A673 (cell line): ENCODE measurements around the gene CDT1. TPM values are rescaled to one million over a fixed set of nuclear protein-coding genes. Genes with fewer than 3 reads are reported as not detected.
A peak's percentile ranks its signal among the peaks of the same experiment; 100 is the strongest.

Experiments
- BruUV-seq: library from RNA; stranded (reverse); fragments of 400-500 nt; replicated peaks from 2 replicates; lab custom pipeline; 2021; lab: Mats Ljungman, UMichigan
- CTCF ChIA-PET: fragments of 300-600 bp; sonication (Branson Sonifier 250); formaldehyde crosslinking; loops from one replicate; lab custom pipeline; 2022; ENCODE audit warnings: antibody characterized with exemption; lab: Charles Lee
- POLR2A ChIA-PET: fragments of 300-600 bp; sonication (Branson Sonifier 250); formaldehyde crosslinking; loops from one replicate; lab custom pipeline; 2022; ENCODE audit warnings: antibody characterized with exemption; ENCODE audit not compliant: low non-redundant PET; lab: Charles Lee
- DNase-seq: peaks from one replicate; pipeline ENCODE4 v3.0.0-alpha.2; 2015; ENCODE audit warnings: low spot score
- H3K27ac ChIP-seq: fragments of 200-600 bp; sonication (generic); 2 replicates; pipeline ENCODE4 v1.5.1; 2016; ENCODE audit warnings: mixed run types, low read depth, mild to moderate bottlenecking, mixed read lengths, antibody characterized with exemption, low read length; ENCODE audit not compliant: poor library complexity, severe bottlenecking
- H3K27me3 ChIP-seq: fragments of 200-600 bp; sonication (generic); replicated peaks from 2 replicates; pipeline ENCODE4 v1.6.1; 2017; ENCODE audit warnings: mixed run types, low read depth, mild to moderate bottlenecking, mixed read lengths, antibody characterized with exemption, low read length; ENCODE audit not compliant: insufficient read depth, poor library complexity
- H3K36me3 ChIP-seq: fragments of 200-600 bp; sonication (generic); 2 replicates; pipeline ENCODE4 v1.6.1; 2016; ENCODE audit warnings: mixed run types, mild to moderate bottlenecking, mixed read lengths, antibody characterized with exemption, low read length; ENCODE audit not compliant: insufficient read depth, poor library complexity, severe bottlenecking
- H3K4me1 ChIP-seq: fragments of 200-600 bp; sonication (generic); 2 replicates; pipeline ENCODE4 v1.6.1; 2017; ENCODE audit warnings: mixed run types, mild to moderate bottlenecking, mixed read lengths, antibody characterized with exemption, low read length; ENCODE audit not compliant: insufficient read depth, poor library complexity, severe bottlenecking
- H3K4me3 ChIP-seq: fragments of 200-600 bp; sonication (generic); 2 replicates; pipeline ENCODE4 v1.5.1; 2016; ENCODE audit warnings: low read depth, mixed run types, mild to moderate bottlenecking, mixed read lengths, low read length; ENCODE audit not compliant: poor library complexity, severe bottlenecking
- H3K9me3 ChIP-seq: fragments of 200-600 bp; sonication (generic); 2 replicates; pipeline ENCODE4 v1.6.1; 2016; ENCODE audit warnings: mixed run types, low read depth, mild to moderate bottlenecking, mixed read lengths, antibody characterized with exemption, low read length; ENCODE audit not compliant: poor library complexity, severe bottlenecking
- EZH2 ChIP-seq: fragments of 200-600 bp; sonication (generic); IDR thresholded peaks from 2 replicates; pipeline ENCODE4 v1.6.1; 2017; ENCODE audit warnings: borderline replicate concordance, low read depth, mild to moderate bottlenecking, mixed read lengths, antibody characterized with exemption, low read length; ENCODE audit not compliant: poor library complexity, severe bottlenecking
- intact Hi-C: fragments of 100-400 bp; cut with micrococcal nuclease; formaldehyde crosslinking; loops from one replicate; pipeline ENCODE4 v1.10.0; 2022; ENCODE audit not compliant: unreplicated experiment
- total RNA-seq: library from RNA; stranded (reverse); gene quantifications from 2 replicates; pipeline ENCODE4 v1.2.3, GENCODE V29; 2021
- TF ChIP-seq, protein P1 (sequence below): fragments of 300-800, 200-600 bp; sonication (generic); conservative IDR thresholded peaks from 2 replicates; pipeline ENCODE4 v1.5.1; 2017; ENCODE audit warnings: low read depth, mild to moderate bottlenecking, antibody characterized with exemption, low read length, moderate library complexity, mixed read lengths

Gene CDT1
- total RNA-seq, 1 experiment from 2014 or later: 103 TPM

DNA sequence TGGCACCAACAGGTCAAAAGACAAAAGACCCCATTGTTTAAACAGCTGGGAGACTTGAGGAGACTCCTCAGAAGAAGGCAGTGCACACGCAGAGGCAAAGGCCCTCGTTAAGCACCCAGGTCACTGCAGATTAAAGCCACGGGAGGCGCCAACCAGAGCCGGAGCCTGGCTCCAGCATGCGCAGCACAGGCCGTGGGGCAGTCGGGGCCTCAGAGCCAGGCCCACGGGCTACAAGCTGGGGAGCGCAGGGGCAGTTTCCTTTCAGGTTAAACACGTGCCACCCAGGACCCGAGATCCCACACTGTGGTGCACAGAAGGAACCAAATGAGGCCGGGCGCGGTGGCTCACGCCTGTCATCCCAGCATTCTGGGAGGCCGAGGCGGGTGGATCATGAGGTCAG lies 27.8 kb upstream of the CDT1 start:
- Histone ChIP-seq H3K27me3 (no peaks in the 10 kb centered on the region), H3K4me1 (peaks cover 73% of the 10 kb centered on the region), H3K27ac (no peak overlapping the region), H3K36me3 (no peaks in the 10 kb centered on the region), H3K4me3 (no peak overlapping the region), H3K9me3 (no peaks in the 10 kb centered on the region)
- no TSS peak for BruUV-seq
- ChIA-PET POLR2A (interaction anchor here (0.7 kb wide), 2 partner anchors 9 to 39 kb away, joined by 4 to 11 read pairs; partner anchors contain the start of gene PIEZO1), CTCF (no interaction called here)
- TF ChIP-seq EZH2: no peak
- TF ChIP-seq, protein P1, sequence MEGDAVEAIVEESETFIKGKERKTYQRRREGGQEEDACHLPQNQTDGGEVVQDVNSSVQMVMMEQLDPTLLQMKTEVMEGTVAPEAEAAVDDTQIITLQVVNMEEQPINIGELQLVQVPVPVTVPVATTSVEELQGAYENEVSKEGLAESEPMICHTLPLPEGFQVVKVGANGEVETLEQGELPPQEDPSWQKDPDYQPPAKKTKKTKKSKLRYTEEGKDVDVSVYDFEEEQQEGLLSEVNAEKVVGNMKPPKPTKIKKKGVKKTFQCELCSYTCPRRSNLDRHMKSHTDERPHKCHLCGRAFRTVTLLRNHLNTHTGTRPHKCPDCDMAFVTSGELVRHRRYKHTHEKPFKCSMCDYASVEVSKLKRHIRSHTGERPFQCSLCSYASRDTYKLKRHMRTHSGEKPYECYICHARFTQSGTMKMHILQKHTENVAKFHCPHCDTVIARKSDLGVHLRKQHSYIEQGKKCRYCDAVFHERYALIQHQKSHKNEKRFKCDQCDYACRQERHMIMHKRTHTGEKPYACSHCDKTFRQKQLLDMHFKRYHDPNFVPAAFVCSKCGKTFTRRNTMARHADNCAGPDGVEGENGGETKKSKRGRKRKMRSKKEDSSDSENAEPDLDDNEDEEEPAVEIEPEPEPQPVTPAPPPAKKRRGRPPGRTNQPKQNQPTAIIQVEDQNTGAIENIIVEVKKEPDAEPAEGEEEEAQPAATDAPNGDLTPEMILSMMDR: no peak
- no peak for DNase-seq
- intact Hi-C loops: no loop called here

DNA sequence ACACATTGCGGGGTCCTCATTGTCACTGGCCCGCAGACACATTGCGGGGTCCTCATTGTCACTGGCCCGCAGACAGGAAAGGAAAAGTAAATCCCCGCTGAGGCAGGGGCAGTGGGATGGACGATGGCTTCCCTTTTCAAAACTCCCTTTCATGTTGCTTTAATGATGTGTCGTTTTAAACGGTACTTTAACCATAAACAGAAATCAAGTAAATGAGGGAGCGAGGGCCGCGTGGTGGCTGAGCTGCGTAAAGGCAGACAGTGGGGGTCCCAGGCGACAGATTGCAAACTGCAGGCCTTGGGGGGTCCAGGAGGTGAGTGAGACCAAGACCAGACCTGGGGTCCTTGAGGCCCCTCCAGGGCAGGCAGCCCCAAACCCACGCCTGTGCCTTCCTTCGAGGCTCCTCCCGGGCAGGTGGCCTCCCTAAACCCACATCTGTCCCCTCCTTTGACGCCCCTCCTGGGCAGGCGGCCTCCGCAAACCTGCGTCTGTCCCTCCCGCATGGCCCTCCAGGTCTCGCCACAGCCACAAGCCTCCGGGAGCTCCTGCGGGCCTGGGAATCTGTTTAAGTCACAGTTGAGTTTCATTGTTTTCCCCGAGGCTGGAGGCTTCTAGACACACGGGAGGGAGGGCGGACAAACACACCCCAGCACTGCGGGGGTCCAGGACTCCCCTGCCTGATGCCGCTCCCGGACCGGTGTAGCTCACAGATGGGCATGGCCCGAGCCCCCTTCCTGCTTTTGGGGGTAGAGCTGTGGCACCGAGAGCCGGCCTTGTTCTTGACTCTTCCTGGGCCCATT lies 25.9 kb upstream of the CDT1 start:
- peaks cover 73% of the 10 kb centered on the region for H3K4me1 ChIP-seq
- peak overlapping the region; percentile 64 for H3K27ac ChIP-seq
- POLR2A ChIA-PET: no interaction called here
- BruUV-seq: no TSS peak
- TF ChIP-seq EZH2: no peak
- TF ChIP-seq, protein P1: no peak
- no peak overlapping the region for H3K4me3 ChIP-seq
- DNase-seq: no peak
- H3K9me3 ChIP-seq: no peaks in the 10 kb centered on the region
- CTCF ChIA-PET: interaction anchor here (1.4 kb wide), 1 partner anchor 40 kb away, joined by 3 read pairs; no protein-coding TSS in a partner anchor
- intact Hi-C loops: no loop called here
- H3K36me3 ChIP-seq: no peaks in the 10 kb centered on the region
- no peaks in the 10 kb centered on the region for H3K27me3 ChIP-seq

DNA sequence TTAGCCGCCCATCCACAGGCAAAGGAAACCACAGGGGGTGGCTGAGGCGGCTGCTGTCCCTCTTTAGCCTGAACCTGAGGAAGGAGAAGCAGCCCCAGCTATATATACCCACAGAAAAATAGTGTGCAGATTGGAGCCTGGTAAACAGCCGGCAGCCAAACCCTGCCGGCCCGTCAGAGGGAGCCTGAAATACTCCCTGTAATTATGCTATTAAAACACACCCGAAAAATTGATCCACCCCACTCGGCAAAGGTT lies 25.4 kb upstream of the CDT1 start:
- H3K4me3 ChIP-seq: no peak overlapping the region
- no peak for TF ChIP-seq EZH2
- TF ChIP-seq, protein P1: no peak
- ChIA-PET CTCF (interaction anchor here (1.4 kb wide), 1 partner anchor 41 kb away, joined by 3 read pairs; no protein-coding TSS in a partner anchor), POLR2A (no interaction called here)
- no peak for DNase-seq
- no peaks in the 10 kb centered on the region for H3K36me3 ChIP-seq
- H3K4me1 ChIP-seq: peaks cover 73% of the 10 kb centered on the region
- no TSS peak for BruUV-seq
- H3K9me3 ChIP-seq: no peaks in the 10 kb centered on the region
- H3K27me3 ChIP-seq: no peaks in the 10 kb centered on the region
- H3K27ac ChIP-seq: peak overlapping the region; percentile 64
- intact Hi-C loops: no loop called here
